Measurements from ENCODE around the gene UBXN11.

UBXN11 gene

DNA sequence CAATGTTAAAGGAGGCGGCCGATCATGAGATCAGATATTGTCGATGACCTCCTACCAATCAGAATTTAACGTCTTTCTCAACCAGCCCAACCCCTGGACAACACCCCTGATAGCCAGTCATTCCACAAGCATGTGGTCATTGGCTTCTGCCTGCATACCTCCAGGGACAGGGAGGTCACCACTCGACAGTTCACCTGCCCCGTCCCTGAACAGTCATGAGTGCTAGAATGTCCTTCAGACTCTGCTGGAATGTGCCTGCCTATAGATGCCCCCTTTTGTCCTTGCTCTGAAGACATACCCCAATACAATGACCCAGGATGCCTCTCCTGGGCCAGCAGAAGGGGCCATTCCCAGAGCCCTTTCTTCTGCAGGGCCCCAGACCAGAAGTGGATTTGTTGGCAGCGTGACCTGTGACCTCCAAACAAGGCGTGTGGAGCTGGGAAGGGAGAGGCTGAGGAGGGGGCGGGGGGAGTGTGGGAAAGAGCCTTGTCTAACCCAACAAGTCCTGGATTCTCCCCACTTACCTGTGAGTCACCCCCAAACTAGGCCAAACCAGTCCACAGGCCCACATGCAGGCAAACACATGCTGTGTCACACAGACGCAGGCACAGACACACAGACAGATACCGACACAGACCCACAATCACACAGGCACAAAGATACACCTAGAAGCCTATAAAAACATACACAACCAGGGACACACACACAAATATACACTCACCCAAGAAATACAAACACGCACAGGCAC lies 45.3 kb upstream of the UBXN11 start:
- TF ChIP-seq, protein P1, sequence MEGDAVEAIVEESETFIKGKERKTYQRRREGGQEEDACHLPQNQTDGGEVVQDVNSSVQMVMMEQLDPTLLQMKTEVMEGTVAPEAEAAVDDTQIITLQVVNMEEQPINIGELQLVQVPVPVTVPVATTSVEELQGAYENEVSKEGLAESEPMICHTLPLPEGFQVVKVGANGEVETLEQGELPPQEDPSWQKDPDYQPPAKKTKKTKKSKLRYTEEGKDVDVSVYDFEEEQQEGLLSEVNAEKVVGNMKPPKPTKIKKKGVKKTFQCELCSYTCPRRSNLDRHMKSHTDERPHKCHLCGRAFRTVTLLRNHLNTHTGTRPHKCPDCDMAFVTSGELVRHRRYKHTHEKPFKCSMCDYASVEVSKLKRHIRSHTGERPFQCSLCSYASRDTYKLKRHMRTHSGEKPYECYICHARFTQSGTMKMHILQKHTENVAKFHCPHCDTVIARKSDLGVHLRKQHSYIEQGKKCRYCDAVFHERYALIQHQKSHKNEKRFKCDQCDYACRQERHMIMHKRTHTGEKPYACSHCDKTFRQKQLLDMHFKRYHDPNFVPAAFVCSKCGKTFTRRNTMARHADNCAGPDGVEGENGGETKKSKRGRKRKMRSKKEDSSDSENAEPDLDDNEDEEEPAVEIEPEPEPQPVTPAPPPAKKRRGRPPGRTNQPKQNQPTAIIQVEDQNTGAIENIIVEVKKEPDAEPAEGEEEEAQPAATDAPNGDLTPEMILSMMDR (IDR thresholded peaks at IDR 0.05): no peak

- TF ChIP-seq, protein P1 (IDR thresholded peaks at IDR 0.05): no peak
These were observed 44.5 kb upstream of the UBXN11 start for GRCh38 chr1:26350701-26351589.

- TF ChIP-seq, protein P1 (IDR thresholded peaks at IDR 0.05): no peak
These were observed 43.9 kb upstream of the UBXN11 start for GRCh38 chr1:26350343-26350700.

DNA sequence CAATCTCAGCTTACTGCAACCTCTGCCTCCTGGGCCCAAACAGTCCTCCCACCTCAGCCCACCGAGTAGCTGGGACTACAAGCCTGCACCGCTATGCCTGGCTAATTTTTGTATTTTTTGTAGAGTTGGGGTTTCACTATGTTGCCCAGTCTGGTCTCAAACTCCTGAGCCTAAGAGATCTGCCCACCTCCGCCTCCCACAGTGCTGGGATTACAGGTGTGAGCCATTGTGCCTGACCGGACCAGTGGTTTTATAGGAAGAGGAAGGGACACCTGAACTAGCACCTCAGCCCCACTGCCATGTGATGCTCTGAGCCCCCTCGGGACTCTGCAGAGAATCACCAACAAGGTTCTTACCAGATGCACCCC lies 43.4 kb upstream of the UBXN11 start:
- TF ChIP-seq, protein P1 (IDR thresholded peaks at IDR 0.05): no peak

- TF ChIP-seq, protein P1 (IDR thresholded peaks at IDR 0.05): no peak
These were observed 42.9 kb upstream of the UBXN11 start for GRCh38 chr1:26349188-26349876.

DNA sequence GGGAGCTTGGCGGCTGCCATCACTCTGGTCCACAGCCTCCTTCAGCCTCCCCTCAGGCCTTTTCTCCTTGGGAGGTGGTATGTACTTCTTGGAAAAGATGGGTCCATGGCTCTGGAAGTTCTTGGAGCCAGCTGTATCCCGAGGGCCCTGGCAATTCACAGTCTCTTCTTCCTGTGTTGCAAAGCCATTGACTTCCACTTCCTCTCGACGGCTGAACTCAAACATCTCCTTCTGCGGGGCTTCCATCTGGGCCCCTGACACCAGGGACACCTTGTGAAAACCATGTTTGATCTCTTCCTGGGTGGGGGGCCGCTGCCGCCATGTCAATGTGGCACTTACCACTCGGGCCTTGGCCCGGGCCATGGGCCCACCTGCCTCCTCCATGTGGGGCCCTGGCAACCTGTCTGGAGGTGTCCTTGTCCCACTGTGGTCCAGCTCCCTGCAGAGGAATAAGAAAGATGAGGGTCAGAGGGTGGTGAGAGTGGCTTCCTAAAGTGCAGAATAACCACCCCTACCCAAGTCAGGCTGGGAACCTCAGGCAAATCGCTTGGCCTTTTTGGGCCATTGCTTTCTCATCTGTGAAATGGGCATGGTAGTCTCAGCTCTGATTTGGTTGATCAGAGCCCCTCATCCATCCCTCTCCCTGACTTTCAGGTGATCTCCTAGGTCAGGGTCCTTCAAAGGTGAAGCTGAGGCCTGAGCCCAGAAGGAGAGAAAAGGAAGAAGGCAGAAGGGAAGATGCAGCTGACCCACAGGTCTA lies 40.0 kb upstream of the UBXN11 start:
- TF ChIP-seq, protein P1 (IDR thresholded peaks at IDR 0.05): no peak

DNA sequence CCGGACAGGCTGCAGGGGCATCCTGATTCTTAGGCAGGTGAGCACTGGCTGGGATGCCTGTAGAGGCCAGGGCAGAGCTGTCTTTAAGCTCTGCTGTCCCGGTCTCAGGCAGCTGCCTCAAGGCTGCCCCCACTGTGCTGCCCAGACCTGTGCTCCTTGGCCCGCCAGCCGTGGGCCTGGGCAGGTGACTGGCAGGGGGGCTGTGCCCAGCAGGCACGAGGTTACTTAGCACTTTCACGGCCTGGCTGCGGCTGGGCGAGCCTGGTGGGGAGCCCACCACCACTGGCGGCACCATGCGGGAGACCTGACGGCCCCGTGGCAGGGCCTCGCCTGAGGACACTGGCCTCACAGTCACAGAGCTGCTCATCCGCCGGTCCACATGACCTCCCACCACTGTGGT lies 39.3 kb upstream of the UBXN11 start:
- TF ChIP-seq, protein P1 (IDR thresholded peaks at IDR 0.05): no peak
